HG02884 (cell line): ENCODE measurements around the gene PDSS2.

Experiments used
- ATAC-seq: cut with Tn5 transposase; IDR thresholded peaks from one replicate; pipeline ENCODE4 v1.9.1; 2021; ENCODE audit warnings: mild to moderate bottlenecking, moderate library complexity; ENCODE audit not compliant: unreplicated experiment

Gene PDSS2, protein sequence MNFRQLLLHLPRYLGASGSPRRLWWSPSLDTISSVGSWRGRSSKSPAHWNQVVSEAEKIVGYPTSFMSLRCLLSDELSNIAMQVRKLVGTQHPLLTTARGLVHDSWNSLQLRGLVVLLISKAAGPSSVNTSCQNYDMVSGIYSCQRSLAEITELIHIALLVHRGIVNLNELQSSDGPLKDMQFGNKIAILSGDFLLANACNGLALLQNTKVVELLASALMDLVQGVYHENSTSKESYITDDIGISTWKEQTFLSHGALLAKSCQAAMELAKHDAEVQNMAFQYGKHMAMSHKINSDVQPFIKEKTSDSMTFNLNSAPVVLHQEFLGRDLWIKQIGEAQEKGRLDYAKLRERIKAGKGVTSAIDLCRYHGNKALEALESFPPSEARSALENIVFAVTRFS

DNA sequence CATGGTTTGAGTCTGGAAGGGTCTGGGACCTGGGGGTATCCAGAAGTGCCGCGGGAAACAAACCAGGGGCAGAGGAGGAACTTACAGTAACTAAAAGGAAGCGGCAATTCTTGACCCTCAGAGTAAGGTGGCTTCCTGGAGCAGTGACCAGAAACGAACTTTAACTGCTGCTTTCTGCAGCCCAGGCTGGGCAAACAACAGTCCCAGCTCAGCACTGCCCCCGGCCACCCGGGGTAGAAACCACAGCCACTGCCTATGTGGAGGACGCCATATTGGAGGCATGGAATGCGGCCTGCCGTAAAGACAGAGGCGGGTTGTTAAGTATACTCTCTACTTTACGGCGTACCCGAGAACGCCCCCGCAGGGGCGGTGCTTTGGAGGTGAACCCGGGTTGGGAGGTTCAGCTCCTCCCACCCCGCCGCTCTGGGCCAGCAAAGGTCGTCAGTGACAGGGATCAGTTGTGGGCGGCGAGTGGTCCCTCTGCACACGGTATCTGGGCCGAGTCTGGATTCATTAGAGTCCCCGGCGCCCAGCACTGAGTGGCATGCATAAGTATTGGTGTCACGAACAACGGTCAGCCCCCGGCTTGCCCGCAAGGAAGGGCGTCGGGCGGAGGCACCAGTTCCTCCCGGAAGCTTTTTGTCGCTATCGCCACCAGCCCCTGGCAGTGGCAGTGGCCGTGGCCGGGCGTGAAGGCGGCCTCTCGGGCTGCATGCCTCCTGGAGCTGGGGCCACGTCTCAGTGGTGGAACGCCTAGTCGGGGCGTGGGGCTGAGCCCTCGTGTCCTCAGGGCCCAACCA lies at the start of gene PDSS2:
Gene PDSS2, minus strand, starts transcription at position 282 of the 800 bp plus-strand sequence. Its CDS starts 279 bp downstream, at position 3.
- peak; percentile 84 for ATAC-seq

DNA sequence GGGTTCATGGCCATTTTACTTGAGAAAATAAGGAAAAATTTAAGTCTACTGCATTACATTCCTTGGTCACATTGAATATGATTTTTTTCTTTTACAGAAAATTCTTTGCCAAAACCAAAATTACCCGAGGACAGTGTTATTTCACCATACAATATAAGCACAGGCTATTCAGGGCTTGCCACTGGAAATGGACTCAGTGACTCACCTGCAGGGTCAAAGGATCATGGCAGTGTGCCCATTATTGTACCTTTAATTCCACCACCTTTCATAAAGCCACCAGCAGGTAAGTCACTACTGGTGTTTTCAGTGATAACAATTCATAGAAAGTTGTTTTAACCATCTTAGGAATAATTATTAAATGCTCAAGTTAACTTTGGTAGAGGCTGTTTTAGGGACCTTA lies 46.8 kb upstream of the PDSS2 start:
- no peak for ATAC-seq

DNA sequence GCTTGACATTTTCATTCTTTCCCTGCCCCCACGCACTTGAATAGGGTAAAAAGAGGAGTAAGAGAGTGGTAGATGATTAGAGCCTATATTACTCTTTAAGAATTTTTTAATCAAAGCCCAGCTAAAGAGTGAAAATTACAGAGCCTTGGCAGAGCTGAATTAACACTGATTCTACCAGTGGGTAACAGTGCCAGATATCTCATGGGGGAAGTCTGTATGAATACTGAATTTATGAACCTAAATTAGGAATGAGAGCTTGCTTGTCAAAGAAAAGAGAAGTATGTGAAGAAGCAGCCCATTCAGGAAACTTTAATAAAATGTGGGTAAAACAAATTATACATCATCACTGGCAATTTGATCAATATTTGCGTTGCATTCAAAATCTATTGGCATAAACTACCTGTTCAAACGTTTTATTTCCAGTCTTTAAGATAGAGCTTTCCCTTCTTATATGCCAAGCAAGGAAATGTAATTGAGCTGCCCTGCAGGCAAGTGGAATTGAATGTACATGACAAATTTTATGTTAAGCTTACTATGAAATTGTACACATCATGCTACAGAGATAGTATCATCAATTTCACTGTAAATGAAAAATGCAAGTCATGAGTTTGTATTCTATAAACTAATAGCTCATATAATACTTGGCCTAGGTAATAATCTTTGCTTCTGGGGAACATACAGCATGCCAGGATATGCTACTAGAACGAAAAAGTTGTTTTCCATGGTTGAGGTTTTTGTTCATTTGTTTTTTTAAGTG lies 45.1 kb upstream of the PDSS2 start:
- no peak for ATAC-seq

DNA sequence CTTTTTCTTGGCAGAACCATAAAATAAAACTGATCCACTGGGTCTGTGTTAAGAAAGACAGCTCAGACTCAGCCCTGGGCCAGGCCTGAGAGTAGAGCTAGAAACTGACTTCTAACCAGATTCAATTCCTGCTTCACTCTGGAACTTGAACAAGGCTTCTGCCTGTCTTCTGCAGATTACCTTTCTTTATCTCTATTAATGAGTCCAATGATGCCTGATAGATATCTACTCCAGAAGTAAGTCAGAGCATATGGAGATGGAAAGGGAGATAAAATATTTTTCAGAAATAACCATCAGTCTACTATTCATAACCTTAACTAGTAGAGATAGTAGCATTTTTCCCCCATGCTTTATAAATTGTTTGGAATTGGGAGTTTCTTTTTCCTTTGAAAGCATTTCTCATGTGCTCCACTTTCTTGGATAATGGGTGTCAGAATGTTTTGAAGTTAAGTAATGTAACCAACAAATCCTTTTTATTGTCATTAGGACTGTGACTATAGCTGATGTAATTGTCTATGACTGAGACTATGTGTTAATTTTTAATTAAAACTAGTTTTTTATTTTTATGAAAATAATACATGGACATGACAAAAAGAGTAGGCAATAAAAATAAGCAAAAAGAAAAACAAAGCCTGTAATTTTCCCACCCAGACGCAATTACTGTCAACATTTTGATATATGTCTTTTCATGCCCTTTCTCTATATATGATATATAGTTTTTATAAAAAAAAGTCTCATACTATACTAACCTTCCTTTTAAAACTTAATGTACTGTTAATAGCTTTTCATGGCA lies 37.7 kb upstream of the PDSS2 start:
- ATAC-seq: no peak

DNA sequence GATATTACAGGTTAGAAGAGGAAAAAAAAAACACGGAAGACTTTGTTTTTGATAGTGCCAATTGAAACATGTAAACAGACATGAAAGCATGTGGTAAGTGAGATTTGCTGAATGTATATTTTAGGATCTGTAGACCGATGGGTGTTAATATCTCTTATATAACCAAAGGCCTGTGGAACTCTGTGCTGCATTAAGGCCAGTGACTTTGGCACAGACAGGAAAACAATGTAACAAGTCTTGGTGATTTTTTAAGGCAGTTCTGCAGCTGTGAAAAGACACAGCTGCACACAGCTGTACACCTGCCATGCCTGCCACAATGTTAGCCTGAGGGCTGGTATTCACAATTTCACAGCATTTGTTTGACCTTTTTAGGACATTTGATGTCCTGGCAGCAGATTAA lies 36.6 kb upstream of the PDSS2 start:
- ATAC-seq: no peak

DNA sequence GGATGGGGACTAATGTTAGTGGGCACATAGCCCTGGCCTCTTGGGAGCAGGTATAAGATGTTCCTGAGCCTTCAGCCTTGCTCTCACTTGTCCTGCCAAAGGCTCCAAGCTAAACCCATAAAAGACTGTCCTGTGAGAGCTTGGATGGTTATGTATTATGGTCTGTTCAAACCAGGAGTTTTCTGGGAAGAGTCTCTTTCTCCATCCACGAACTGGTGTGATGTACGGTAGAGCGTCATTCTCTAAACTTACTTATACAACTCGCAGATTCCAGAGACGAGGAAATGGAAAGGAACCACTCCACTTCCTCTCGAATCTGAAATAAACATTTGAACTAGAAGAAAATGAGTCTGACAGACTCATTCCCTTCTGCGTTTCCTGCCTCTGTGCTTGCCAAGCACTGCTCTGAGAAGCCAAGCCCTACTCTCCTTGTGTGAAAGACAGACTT lies 35.9 kb upstream of the PDSS2 start:
- no peak for ATAC-seq

DNA sequence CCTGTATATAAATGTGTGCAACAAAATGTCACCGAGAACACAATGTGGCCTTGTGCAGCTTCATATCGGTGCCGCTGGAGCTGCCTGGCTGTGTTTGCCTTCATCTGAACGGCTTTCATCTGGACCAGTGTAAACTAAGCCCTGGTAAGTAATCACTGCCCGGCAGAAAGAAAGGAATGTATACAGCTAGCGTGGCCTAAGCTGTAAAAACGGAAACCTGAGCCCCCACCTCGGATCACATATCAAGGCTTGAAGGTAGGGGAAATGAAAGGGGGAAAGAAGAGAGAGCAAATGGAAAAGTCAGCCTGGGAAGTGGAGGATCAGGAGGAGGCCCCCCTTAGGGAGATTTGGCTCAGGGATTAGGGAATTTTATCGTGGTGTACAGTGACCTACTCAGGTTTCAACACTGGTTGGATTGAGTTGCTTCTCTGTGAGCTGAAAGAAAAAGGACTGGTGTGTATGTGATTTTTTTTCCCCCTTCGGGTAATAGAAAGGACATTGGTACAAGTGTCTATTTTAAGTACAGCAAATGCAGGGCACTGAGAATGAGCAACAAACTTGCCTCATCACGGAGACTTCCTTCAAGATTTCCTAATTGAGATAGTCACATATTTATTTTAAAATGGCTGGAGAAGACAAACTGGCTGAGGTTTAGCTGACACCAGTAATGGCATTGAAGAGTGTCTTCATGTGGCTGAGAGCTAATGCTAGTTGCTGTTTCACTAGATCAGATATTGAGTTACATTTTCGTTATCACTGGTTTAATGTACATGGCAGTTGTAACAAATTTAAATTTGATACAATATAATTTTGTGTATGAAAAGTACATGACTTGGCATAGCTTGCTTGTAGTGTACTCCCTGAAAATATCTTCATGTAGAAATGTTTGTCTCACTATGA lies 34.0 kb upstream of the PDSS2 start:
- ATAC-seq: no peak

DNA sequence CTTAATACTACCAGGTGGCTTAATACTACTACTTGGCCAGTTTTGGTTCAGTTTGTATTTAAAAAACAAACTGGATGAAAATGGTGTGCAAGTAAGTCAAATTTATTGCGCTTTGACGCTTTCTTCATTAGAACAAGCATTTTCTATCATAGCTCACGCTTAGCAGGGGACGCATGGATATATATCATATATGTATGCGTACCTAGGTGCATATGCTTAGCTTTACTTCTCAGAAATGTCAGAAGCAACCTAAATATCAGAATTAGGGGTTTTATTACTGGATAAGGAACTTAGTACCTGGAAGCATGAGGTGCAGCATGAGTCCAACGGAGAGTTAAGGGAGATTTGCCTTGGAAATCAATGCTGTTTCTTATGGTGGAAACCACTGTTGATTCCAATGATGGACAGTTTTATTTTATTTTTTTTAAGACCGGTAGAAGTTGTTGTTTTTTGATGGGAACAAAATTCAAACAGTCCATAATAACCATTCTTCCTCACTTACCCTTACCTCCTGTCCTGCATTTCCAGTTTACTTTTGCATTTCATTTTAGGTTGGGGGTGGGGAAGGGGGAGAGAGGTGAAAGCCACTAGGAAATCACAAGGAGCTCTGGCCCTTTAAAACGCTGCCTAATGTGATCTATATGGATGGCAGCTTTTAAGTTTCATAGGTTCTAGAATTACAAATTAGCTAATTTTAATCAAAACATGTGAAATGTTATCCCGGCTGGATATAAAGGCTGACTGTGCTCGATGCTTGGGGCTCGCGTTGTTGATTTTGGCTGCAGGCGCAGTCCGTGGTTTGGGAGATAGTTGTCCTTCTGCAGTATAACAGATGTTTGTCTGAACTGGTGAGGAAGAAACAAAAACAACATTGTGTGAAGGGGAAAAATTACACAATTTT lies 32.6 kb upstream of the PDSS2 start:
- no peak for ATAC-seq

DNA sequence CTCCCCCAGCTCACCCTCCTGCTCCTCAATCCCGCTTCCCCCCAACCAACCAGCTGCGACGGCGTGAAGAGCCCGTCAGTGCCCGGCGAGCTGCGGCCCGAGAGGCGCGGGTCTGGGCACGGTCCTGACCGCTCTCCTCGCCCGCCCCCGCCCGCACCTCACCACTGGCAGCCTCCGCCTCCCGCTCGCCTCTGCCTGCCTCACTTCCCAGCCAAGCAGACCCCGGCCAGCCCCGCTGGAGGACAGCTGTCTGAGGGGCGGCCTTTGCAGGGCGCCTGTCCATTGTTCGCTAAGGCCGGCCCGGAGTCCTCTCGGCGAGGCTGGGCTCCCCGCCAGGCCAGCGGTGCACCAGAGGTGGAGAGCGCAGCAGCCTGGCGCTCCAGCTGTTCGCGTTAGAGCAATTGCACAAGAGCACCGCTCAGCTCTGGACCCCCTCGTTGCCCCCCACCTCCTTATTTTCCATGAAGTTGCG lies 31.8 kb upstream of the PDSS2 start:
- ATAC-seq: no peak

DNA sequence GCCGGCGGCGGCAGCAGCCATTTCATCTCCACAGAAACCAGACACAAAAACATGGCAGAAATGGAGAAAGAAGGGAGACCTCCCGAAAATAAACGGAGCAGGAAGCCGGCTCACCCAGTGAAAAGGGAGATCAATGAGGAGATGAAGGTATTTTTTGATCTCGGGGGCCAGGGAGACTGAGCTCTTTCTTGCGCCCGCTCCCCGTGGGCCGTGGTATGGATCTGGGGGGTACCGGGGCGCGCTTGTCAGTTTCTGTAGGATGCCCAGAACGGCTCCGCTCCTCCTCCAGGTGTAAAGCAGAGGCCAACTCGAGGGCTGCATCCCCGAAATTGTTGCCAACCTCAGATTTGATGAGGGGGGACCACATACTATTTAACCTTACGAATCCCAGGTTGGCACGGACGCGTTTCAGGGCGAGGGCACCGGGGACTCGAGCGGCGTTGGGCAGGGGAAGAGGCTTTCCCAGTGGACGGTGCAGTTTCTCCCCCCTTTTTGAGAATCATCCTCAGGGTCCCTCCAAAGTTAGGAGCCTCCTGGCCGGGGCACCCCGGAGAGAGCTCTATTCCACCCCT lies 31.3 kb upstream of the PDSS2 start:
- ATAC-seq: no peak

DNA sequence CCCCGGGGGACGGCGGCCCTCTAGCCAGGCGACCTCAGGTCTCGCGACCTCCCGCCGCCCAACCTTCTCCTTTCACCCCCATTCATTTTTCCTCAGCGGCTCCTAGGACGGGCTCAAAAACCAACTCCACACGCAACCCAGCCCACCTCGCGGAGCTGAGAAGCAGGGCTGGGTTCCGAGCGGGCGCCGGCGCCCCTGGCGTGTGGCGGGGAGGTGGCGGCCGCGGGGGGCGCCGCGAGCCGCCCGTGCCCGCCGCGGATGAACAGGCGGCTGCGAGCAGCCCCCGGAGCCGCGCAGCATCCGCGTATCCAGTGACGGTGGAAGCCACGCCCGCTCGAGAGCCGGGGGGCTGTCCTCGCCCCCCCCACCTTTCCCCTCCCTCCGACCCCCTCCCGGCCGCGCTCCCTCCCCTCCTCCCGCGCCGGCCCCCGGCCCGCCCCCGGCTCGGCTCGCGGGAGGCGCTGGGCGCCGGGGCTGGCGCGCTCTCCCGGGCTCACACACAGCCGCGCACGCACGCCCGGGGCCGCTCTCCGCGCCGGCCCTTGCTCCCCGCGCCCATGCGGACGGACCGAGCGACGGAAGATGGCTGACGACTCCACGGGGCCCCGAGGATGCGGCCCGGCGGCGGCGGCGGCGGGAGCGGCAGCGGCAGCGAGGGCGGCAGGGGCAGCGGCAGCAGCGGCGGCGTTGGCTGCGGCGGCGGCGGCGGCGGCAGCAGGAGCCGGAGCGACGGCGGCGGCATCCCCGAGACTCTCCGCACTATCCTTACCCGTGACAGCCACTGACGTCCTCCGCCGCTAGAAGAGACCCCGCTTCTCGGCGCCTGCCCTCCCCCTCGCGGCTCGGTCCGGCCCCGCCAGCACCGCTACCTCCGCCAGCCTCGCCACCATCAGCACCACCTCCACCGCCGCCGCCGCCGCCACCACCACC lies 30.5 kb upstream of the PDSS2 start, which contains the start of gene SOBP:
Gene SOBP, plus strand, starts transcription at position 482 of the 930 bp plus-strand sequence. CDS start 500 bp downstream, outside the sequence.
- peak; percentile 51 for ATAC-seq

DNA sequence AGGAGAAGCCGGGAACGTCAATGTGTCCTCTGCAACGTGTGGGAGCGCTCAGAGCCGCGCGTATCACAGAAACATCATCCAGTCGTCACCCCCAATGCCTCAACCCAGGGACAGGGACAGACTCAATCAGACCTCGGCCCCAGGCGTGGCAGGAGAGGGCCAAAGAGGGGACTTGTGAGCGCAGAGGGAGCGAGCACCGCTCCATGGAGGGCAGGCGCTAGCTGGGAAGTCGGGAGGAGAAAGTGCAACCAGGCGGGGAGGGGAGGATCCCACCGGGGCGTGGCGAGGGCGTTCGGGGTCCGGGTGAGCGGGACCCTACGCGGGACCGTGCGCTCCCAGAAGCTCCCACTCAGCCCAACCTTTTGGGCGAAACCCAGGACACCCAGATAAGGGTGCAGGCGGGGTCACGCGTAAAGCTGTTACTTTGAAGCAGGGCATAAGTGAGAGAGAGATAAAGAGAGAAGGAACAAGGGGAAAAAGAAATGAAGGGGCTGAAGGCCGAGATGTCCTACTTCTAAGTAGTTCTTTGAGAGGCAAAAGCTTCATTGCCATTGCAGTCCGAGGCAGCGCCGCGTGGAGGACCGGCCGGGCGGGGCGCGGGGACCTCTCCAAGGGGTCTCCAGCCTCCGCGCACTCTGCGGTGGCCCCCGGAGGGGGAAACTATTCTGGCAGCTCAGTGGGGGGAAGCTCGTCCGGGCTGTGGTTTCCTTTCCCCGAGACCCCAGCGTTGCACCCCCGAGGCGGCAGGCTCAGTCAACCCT lies 29.7 kb upstream of the PDSS2 start:
- no peak for ATAC-seq

DNA sequence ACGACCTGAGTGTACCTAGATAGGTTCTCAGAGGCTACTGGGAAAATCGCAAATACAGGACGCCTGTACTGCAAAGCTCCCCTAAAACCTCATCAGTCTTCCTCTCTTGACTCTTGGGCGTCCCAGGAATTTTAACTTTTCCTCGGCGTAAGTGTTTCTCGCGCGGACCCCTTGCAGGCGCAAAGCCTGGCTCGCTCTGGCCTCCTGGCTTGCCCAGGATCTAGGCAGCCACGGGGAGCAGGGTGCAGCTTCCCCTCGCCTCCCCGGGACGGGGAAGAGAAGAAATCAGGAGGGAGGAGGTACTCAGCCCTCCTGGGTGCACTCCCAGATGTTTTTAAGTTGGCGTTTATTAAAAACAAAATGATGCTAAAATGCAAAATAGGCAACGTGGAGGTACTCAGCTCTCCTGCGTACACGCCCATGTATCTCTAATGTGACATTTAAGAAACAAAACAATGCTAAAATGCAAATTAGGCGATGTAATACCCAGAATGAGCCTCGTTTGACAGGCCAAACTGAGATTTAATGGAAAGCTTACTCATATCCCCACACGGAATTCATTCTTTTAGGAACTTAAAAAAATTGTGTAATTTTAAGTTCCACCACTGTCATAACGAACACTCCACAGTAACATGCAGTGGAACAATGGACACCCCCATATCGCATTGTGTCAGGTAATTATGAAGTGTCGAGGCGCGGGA lies 29.0 kb upstream of the PDSS2 start:
- ATAC-seq: no peak

DNA sequence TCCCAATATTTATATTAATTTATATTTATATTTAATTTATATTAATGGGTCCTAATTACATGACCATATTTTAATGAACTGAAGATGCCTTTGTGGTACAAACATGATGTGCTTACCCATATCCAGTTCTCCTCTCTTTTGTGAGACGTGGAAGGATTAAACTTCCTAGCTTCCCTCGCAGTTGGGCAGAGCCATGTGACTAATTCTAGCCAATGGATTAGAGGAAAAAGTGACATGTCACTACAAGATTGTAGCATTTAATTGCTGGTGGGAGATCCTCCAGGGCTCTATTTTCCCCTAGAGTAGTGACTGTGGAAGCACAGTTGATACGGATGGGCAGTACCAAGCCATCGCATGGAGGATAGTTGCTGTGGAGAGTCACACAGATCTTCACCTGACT lies 25.8 kb upstream of the PDSS2 start:
- no peak for ATAC-seq

DNA sequence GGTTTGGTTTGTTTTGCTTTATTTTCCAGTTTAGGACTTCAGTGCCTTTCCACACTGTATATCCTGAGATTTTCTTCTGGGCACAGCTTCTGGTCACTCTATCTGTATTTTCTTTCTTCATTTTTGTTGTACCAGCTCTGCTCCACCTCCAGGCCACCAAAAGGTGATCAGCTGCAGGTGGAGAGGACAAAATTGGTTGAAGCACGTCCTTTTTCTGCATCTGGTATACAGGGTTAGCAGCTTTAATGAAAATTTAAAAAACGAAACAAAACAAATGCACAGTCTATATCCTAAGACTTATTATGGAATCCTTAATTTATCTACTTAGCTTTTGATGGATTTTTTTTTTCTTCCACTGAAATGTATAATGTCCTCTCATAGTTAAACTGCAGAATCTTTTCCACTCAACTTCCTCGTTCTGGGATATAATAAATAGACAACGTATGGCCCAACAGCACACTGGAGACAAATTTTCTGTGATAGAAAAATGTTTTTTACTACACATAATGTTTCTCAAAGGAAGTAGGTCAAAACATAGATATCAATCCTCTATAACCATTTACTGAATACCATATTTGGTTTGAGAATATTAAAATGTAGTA lies 19.8 kb upstream of the PDSS2 start:
- no peak for ATAC-seq
